RWPE1 (cell line): ENCODE results near the gene TPI1.
"Not testable (repeated sequence)": the region's sequence is repeated elsewhere in the genome, so short reads cannot be mapped to it uniquely, and the experiment has no call there.

Experiments used
- CTCF ChIA-PET: fragments of 350-600 bp; sonication (Branson Sonifier 250); formaldehyde crosslinking; extraction: SDS; loops from one replicate; lab custom pipeline; 2021; lab: Yijun Ruan, JAX
- POLR2A ChIA-PET: fragments of 400-600 bp; formaldehyde crosslinking; extraction: SDS; loops from one replicate; lab custom pipeline; 2020; ENCODE audit warnings: antibody characterized with exemption; ENCODE audit not compliant: low non-redundant PET; lab: Yijun Ruan, JAX
- DNase-seq: peaks from one replicate; pipeline ENCODE4 v3.0.0; 2012; ENCODE audit warnings: low spot score
- H3K27ac ChIP-seq: fragments of 450-650 bp; 2 replicates; pipeline ENCODE4 v1.5.1; 2017
- TF ChIP-seq, protein P1 (sequence below): fragments of 450-650 bp; conservative IDR thresholded peaks from 2 replicates; pipeline ENCODE4 v1.5.1; 2017; ENCODE audit warnings: low read depth, mild to moderate bottlenecking

The TPI1 gene

DNA sequence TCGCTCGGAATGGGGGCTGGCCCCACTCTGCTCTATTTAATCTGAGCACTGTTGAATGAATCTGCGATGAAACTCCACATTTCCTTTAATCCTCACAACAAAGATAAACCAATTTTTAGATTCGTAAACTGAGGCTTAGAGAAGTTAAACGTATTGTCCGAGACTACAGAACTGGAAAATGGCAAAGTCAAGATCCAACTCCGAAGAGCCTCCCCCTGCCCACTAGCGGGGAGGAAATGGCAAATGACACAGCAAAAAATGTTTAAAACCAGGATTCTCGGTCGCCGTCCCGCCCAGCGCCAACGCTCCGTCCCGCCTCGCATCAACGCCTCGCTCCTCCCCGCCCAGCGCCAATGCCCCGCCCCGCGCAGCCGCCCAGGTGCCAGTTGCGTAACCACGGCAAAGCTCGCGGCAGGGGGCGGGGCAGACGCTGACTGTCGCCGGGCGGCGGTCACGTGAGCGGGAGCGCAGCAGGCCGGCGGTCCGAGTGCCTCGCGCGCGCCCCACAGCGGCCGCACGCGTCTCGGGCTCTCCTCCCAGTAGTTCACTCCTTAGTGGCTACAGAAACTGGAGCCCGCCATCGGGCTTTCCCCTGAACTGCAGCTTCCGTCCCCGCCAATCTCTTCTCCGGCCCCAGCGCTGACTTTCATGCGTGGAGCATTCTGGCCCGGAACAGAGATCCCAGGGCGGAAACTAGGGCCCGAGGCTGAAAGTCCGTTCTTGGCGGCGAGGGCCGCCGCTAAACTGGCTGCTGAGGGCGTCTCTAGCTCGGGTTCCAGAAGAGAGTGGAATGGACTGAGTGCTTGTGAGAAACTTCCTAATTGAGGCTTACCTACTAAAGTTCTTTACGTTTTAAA is 23.7 kb downstream of the TPI1 start:
- ChIA-PET CTCF (interaction anchor here (0.6 to 1.6 kb wide), 15 partner anchors 10 to 830 kb away, joined by 3 to 16 read pairs (median 4); partner anchors contain the start of genes LRRC23, MLF2 and SPSB2), POLR2A (interaction anchor here (0.5 to 1.4 kb wide), 8 partner anchors 9 to 1815 kb away, joined by 3 to 9 read pairs (median 3); partner anchors contain the start of gene COPS7A)
- peak; percentile 91 for DNase-seq
- peak overlapping the region; percentile 77 for H3K27ac ChIP-seq
- TF ChIP-seq, protein P1, sequence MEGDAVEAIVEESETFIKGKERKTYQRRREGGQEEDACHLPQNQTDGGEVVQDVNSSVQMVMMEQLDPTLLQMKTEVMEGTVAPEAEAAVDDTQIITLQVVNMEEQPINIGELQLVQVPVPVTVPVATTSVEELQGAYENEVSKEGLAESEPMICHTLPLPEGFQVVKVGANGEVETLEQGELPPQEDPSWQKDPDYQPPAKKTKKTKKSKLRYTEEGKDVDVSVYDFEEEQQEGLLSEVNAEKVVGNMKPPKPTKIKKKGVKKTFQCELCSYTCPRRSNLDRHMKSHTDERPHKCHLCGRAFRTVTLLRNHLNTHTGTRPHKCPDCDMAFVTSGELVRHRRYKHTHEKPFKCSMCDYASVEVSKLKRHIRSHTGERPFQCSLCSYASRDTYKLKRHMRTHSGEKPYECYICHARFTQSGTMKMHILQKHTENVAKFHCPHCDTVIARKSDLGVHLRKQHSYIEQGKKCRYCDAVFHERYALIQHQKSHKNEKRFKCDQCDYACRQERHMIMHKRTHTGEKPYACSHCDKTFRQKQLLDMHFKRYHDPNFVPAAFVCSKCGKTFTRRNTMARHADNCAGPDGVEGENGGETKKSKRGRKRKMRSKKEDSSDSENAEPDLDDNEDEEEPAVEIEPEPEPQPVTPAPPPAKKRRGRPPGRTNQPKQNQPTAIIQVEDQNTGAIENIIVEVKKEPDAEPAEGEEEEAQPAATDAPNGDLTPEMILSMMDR, result peak; percentile 75

DNA sequence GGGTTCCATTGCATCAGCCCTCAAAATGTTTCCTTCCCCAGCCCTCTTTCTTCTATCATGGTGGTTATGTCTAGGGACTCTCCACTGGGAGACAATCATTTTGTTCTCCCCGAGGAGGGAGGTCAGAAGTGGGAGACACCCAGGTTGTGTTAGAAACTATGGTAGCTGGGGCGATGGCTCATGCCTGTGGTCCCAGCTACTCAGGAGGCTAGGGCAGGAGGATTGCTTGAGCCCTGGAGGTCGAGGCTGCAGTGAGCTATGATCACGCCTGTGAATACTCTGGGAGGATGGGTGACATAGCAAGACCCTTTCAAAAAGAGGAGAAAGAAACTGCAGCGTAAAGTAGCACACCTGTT is 24.3 kb downstream of the TPI1 start:
- peak overlapping the region; percentile 77 for H3K27ac ChIP-seq
- DNase-seq, result no peak
- POLR2A ChIA-PET, result interaction anchor here (0.5 to 1.4 kb wide), 7 partner anchors 9 to 1814 kb away, joined by 3 to 9 read pairs (median 3); partner anchors contain the start of gene COPS7A
- CTCF ChIA-PET, result interaction anchor here (0.6 to 1.6 kb wide), 13 partner anchors 10 to 362 kb away, joined by 3 to 16 read pairs (median 4); partner anchors contain the start of genes LRRC23, MLF2 and SPSB2
- TF ChIP-seq, protein P1, result no peak

DNA sequence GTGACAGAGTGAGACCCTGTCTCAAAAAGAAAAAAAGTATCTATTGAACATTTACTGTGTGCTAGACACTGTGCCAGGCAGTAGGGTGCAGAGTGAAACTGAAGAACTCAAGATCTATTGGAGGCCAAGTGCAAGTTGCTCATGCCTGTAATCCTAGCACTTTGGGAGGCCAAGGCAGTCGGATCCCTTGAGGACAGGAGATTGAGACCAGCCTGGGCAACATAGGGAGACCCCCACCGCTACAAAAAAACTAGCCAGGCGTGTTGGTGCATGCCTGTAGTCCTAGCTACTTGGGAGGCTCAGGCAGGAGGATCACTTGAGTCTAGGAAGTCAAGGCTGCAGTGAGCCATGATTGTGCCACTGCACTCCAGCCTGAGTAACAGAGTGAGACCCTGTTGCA is 25.4 kb downstream of the TPI1 start:
- POLR2A ChIA-PET, H3K27ac ChIP-seq, DNase-seq, CTCF ChIA-PET: not testable (repeated sequence)

DNA sequence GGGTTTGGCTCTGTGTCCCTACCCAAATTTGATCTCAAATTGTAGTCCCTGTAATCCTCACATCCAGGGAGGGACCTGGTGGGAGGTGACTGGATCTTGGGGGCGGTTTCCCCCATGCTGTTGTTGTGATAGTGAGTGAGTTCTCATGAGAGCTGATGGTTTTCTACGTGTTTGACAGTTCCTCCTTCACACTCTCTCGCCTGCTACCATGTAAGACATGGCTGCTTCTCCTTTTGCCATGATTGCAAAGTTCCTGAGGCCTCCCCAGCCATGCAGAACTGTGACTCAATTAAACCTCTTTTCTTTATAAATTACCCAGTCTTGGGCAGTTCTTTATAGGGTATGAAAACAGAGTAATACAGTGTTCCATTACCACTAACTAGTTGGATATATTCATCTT is 27.0 kb downstream of the TPI1 start:
- TF ChIP-seq, protein P1, result no peak
- POLR2A ChIA-PET, result no interaction called here
- CTCF ChIA-PET, result no interaction called here

DNA sequence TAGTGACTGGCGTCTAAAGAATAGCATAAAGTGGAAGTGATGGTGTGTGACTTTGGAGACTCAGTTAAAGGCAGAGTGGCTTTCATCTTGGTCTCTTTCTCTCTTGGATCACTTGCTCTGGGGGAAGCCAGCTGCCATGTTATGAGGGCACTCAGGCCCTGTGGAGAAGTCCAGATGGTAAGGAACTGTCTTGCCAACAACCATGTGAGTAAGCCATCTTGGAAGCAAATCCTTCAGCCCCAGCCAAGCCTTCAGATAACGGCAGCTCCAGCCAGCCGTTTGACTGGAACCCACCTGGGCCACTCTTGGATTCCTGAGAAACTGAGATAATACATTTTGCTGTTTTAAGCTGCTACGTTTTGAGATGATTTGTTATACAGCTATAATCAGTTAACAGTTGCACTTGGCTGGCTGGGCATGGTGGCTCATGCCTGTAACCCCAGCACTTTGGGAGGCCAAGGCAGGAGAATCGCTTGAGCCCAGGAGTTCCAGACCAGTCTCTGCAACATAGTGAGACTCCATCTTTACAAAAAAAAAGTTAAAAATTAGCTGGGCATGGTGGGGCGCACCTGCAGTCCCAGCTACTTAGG is 29.6 kb downstream of the TPI1 start:
- ChIA-PET POLR2A (no interaction called here), CTCF (interaction anchor here (0.6 kb wide), 1 partner anchor 182 kb away, joined by 3 read pairs; no protein-coding TSS in a partner anchor)
- TF ChIP-seq, protein P1, result no peak
- H3K27ac ChIP-seq, result no peak overlapping the region
- DNase-seq, result no peak

More for the DNA sequence above, 27.0 kb downstream of the TPI1 start:
- DNase-seq, result no peak
- no peak overlapping the region for H3K27ac ChIP-seq

DNA sequence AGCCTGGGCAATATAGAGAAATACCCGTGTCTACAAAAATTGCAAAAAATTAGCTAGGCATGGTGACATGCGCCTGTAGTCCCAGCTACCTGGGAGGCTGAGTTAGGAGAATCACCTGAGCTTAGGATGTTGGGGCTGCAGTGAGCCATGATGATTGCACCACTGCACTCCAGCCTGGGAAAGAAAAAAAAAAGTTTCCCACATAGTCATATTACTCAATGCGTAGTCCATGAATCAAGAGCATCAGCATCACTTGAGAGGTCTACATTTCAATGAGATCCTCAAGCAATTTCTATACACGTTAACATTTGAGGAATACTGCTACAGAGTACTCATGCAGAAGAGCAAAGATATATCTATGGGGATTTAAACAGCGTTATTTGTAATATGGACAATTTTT is 32.1 kb downstream of the TPI1 start:
- no peak overlapping the region for H3K27ac ChIP-seq
- DNase-seq, result no peak
- TF ChIP-seq, protein P1, result no peak
- ChIA-PET POLR2A (no interaction called here), CTCF (interaction anchor here (1.5 kb wide), 1 partner anchor 27 kb away, joined by 3 read pairs; the partner anchor contains the start of gene SPSB2)
